Keratinocyte (primary cell): ENCODE results near the gene RFX7. TPM values are rescaled to one million over a fixed set of nuclear protein-coding genes. Genes with fewer than 3 reads are reported as not detected.

Experiments used
- DNase-seq: peaks from one replicate; pipeline ENCODE4 v3.0.0-alpha.2; 2011; ENCODE audit warnings: low read depth, missing footprints, low spot score
- FAIRE-seq: peaks from 2 replicates; lab custom pipeline; 2011; peaks lifted over from hg19 to GRCh38; lab: Jason Lieb, UNC
- H2AFZ ChIP-seq: 2 replicates; pipeline ENCODE4 v1.6.0; 2012; ENCODE audit warnings: low read length, control low read depth, inconsistent platforms; ENCODE audit not compliant: control insufficient read depth
- H3K27ac ChIP-seq: 2 replicates; pipeline ENCODE4 v1.5.1; 2011; ENCODE audit warnings: low read length; ENCODE audit not compliant: control insufficient read depth, insufficient read depth
- H3K27me3 ChIP-seq: 3 replicates; pipeline ENCODE4 v1.6.0; 2011; ENCODE audit warnings: low read length; ENCODE audit not compliant: control insufficient read depth, insufficient read depth; ENCODE audit errors: extremely low read depth
- H3K36me3 ChIP-seq, 2 experiments: 2 replicates in 1 of 2; 3 replicates in 1 of 2; pipeline ENCODE4 v1.5.1; 2011; ENCODE audit warnings: low read length in 2 of 2, mild to moderate bottlenecking in 1 of 2; ENCODE audit not compliant: control insufficient read depth in 2 of 2, insufficient read depth in 2 of 2; ENCODE audit errors: extremely low read depth in 1 of 2
- H3K4me1 ChIP-seq: 3 replicates; pipeline ENCODE4 v1.5.1; 2011; ENCODE audit warnings: low read length; ENCODE audit not compliant: control insufficient read depth, insufficient read depth; ENCODE audit errors: extremely low read depth
- H3K4me2 ChIP-seq: 3 replicates; pipeline ENCODE4 v1.6.0; 2011; ENCODE audit warnings: low read depth, low read length; ENCODE audit not compliant: control insufficient read depth, insufficient read depth; ENCODE audit errors: extremely low read depth
- H3K4me3 ChIP-seq, 3 experiments: fragments of 200-600 bp in 1 of 3; sonication (generic) in 1 of 3; 2 replicates in 2 of 3; 3 replicates in 1 of 3; pipeline ENCODE4 v1.5.1; 2011 to 2016; ENCODE audit warnings: low read length in 3 of 3, mild to moderate bottlenecking in 3 of 3, control low read depth in 2 of 3, inconsistent platforms in 1 of 3, low read depth in 1 of 3, mixed read lengths in 1 of 3, mixed run types in 1 of 3, moderate library complexity in 1 of 3; ENCODE audit not compliant: control insufficient read depth in 2 of 3, insufficient read depth in 2 of 3; ENCODE audit errors: extremely low read depth in 1 of 3
- H3K79me2 ChIP-seq: 2 replicates; pipeline ENCODE4 v1.6.0; 2012; ENCODE audit warnings: low read length; ENCODE audit not compliant: control insufficient read depth, insufficient read depth
- H3K9ac ChIP-seq: 3 replicates; pipeline ENCODE4 v1.6.0; 2011; ENCODE audit warnings: low read length; ENCODE audit not compliant: control insufficient read depth, insufficient read depth; ENCODE audit errors: extremely low read depth
- H3K9me1 ChIP-seq: 3 replicates; pipeline ENCODE4 v1.6.0; 2011; ENCODE audit warnings: low read length; ENCODE audit not compliant: control insufficient read depth, insufficient read depth; ENCODE audit errors: extremely low read depth
- H3K9me3 ChIP-seq: 2 replicates; pipeline ENCODE4 v1.5.1; 2012; ENCODE audit warnings: low read depth, low read length; ENCODE audit not compliant: control insufficient read depth
- H4K20me1 ChIP-seq: 3 replicates; pipeline ENCODE4 v1.6.0; 2011; ENCODE audit warnings: low read length; ENCODE audit not compliant: control insufficient read depth, insufficient read depth; ENCODE audit errors: extremely low read depth
- CTCF ChIP-seq, 3 experiments: IDR thresholded peaks in 1 of 3; conservative IDR thresholded peaks in 1 of 3; optimal IDR thresholded peaks in 1 of 3; 2 replicates in 2 of 3; 3 replicates in 1 of 3; pipeline versions ENCODE3 to v1.5.1; 2011; ENCODE audit warnings: low read length in 3 of 3, mild to moderate bottlenecking in 3 of 3, moderate library complexity in 2 of 3, control low read depth in 1 of 3, inconsistent platforms in 1 of 3; ENCODE audit not compliant: insufficient read depth in 2 of 3; ENCODE audit errors: extremely low read depth in 1 of 3
- EZH2 ChIP-seq: IDR thresholded peaks from one replicate; pipeline ENCODE4 v1.6.1; 2012; ENCODE audit warnings: inconsistent platforms, mild to moderate bottlenecking, low read length, moderate library complexity
- dilution Hi-C: fragments of 300-500 bp; cut with MboI; formaldehyde crosslinking; loops from one replicate; pipeline ENCODE4 v1.7.0; 2020; ENCODE audit warnings: low sequenced_read_pairs; ENCODE audit not compliant: extremely low pct_ligation_motif_present
- polyA plus RNA-seq, 5 experiments: library from polyadenylated mRNA; depleted of rRNA in 3 of 5; stranded (reverse) in 3 of 5; stranded (forward) in 1 of 5; unstranded in 1 of 5; fragments of >200 nt; gene quantifications; 1 replicate in 1 of 5; 2 replicates in 3 of 5; 3 replicates in 1 of 5; pipeline versions ENCODE4 v1.2.1 to v1.2.3, GENCODE V29; 2011 to 2012; ENCODE audit warnings: missing spikeins in 2 of 5, low read depth in 1 of 5, low replicate concordance in 1 of 5

The RFX7 gene
- polyA plus RNA-seq, 1 donor (not counting 4 experiments of a cell fraction or from before 2014, with no cell fraction given), result 16.3 TPM

- Histone ChIP-seq H3K27ac (no peak overlapping the region), H3K9me1 (no peaks in the 10 kb centered on the region), H3K36me3 (no peaks in the 10 kb centered on the region), H3K9me3 (no peaks in the 10 kb centered on the region), H3K4me3 (no peak overlapping the region), H3K27me3 (no peaks in the 10 kb centered on the region), H3K79me2 (peaks cover 90% of the 10 kb centered on the region), H3K4me1 (no peaks in the 10 kb centered on the region), H4K20me1 (peaks cover 11% of the 10 kb centered on the region), H2AFZ (no peak overlapping the region), H3K4me2 (no peak overlapping the region), H3K9ac (no peak overlapping the region)
- dilution Hi-C loops, result no loop called here
- DNase-seq (no peak), FAIRE-seq (no peak)
- no peak for TF ChIP-seq CTCF (optimal IDR thresholded peaks at IDR 0.05 in 1 of 3, IDR thresholded peaks at IDR 0.05 in 1 of 3, conservative IDR thresholded peaks at IDR 0.05 in 1 of 3; ENCODE audit: extremely low read depth in 1 of 3, insufficient read depth in 2 of 3, low read length in 3 of 3)
- TF ChIP-seq EZH2, result no peak
Observed at GRCh38 chr15:56194035-56194434, 49.6 kb downstream of the RFX7 start.

- no peaks in the 10 kb centered on the region for H3K36me3 ChIP-seq
- no peak overlapping the region for H3K4me2 ChIP-seq
- no peaks in the 10 kb centered on the region for H3K9me1 ChIP-seq
- H3K79me2 ChIP-seq, result peaks cover 91% of the 10 kb centered on the region
- H2AFZ ChIP-seq, result no peak overlapping the region
- FAIRE-seq, result no peak
- H3K9ac ChIP-seq, result no peak overlapping the region
- H3K9me3 ChIP-seq, result no peaks in the 10 kb centered on the region
- DNase-seq, result no peak
- TF ChIP-seq CTCF (optimal IDR thresholded peaks at IDR 0.05 in 1 of 3, IDR thresholded peaks at IDR 0.05 in 1 of 3, conservative IDR thresholded peaks at IDR 0.05 in 1 of 3; ENCODE audit: extremely low read depth in 1 of 3, insufficient read depth in 2 of 3, low read length in 3 of 3) (no peak), EZH2 (no peak)
- H3K4me3 ChIP-seq, result no peak overlapping the region
- no peaks in the 10 kb centered on the region for H3K27me3 ChIP-seq
- no peaks in the 10 kb centered on the region for H3K4me1 ChIP-seq
- H4K20me1 ChIP-seq, result peaks cover 11% of the 10 kb centered on the region
- H3K27ac ChIP-seq, result no peak overlapping the region
- dilution Hi-C loops, result no loop called here
Observed at GRCh38 chr15:56192659-56193442, 50.8 kb downstream of the RFX7 start.
